Breast epithelium (tissue), 4 donors: ENCODE measurements around the gene FAM162A. TPM values are rescaled to one million over a fixed set of nuclear protein-coding genes. Genes with fewer than 3 reads are reported as not detected.

Experiments
- DNase-seq, 2 donors: peaks; one replicate each; pipeline ENCODE4 v3.0.0-alpha.2; 2019; ENCODE audit warnings: low spot score in 2 of 2
- H3K27ac ChIP-seq, 2 donors: fragments of 200-600 bp; sonication (generic) in 1 of 2; one replicate each; pipeline ENCODE4 v1.5.1; 2016 to 2019; ENCODE audit warnings: mild to moderate bottlenecking in 1 of 2
- H3K27me3 ChIP-seq, 2 donors: fragments of 200-600 bp; sonication (generic) in 1 of 2; one replicate each; pipeline versions ENCODE4 v1.5.1 to v1.6.0; 2017 to 2019; ENCODE audit warnings: control low read depth in 1 of 2, mild to moderate bottlenecking in 1 of 2
- H3K36me3 ChIP-seq: fragments of 200-600 bp; one replicate; pipeline ENCODE4 v1.5.1; 2019
- H3K4me1 ChIP-seq, 2 donors: fragments of 200-600 bp; sonication (generic); one replicate each; pipeline ENCODE4 v1.5.1; 2016 to 2019; ENCODE audit warnings: control low read depth in 1 of 2
- H3K4me3 ChIP-seq, 3 donors: fragments of 200-600 bp; sonication (generic); 1 replicate in 2 of 3; 2 replicates in 1 of 3; pipeline ENCODE4 v1.5.1; 2016 to 2019; ENCODE audit warnings: mild to moderate bottlenecking in 3 of 3, moderate library complexity in 2 of 3
- H3K9me3 ChIP-seq, 2 donors: fragments of 200-600 bp; sonication (generic) in 1 of 2; one replicate each; pipeline ENCODE4 v1.5.1; 2016 to 2019; ENCODE audit warnings: control low read depth in 1 of 2
- CTCF ChIP-seq, 3 donors: fragments of 450-650 bp; IDR thresholded peaks; one replicate each; pipeline ENCODE4 v1.5.1; 2016 to 2017; ENCODE audit warnings: antibody characterized with exemption in 3 of 3, mild to moderate bottlenecking in 3 of 3, moderate library complexity in 3 of 3
- POLR2A ChIP-seq: fragments of 450-650 bp; IDR thresholded peaks from one replicate; pipeline ENCODE4 v1.6.1; 2016; ENCODE audit warnings: antibody characterized with exemption, mild to moderate bottlenecking, moderate library complexity
- POLR2AphosphoS5 ChIP-seq, 3 donors: sonication (generic); formaldehyde crosslinking; IDR thresholded peaks; one replicate each; pipeline ENCODE4 v1.6.1; 2017; ENCODE audit warnings: antibody characterized with exemption in 3 of 3
- intact Hi-C: fragments of 100-400 bp; cut with DNase I; formaldehyde crosslinking; loops from one replicate; pipeline ENCODE4 v1.15.1; 2023; ENCODE audit warnings: low total_unique reads
- total RNA-seq, 3 donors: library from RNA; depleted of rRNA; stranded (reverse); fragments of >200 nt; gene quantifications; one replicate each; pipeline ENCODE4 v1.1.0, GENCODE V29; 2016

The FAM162A gene
- total RNA-seq, 3 donors from 2014 or later, result 19.3 to 27.2 (median 26.5) TPM

GRCh38 chr3:122394173-122394572 is 10.2 kb downstream of the FAM162A start:
- TF ChIP-seq CTCF (IDR thresholded peaks at IDR 0.05) (no peak), POLR2AphosphoS5 (IDR thresholded peaks at IDR 0.05) (no peak), POLR2A (no peak)
- no peak overlapping the region for H3K27ac ChIP-seq
- H3K36me3 ChIP-seq, result no peaks in the 10 kb centered on the region
- no peaks in the 10 kb centered on the region for H3K27me3 ChIP-seq
- H3K4me1 ChIP-seq, result no peaks in the 10 kb centered on the region
- intact Hi-C loops, result no loop called here
- no peak for DNase-seq
- H3K9me3 ChIP-seq, result no peaks in the 10 kb centered on the region
- H3K4me3 ChIP-seq, result no peak overlapping the region

GRCh38 chr3:122395582-122395981 is 11.6 kb downstream of the FAM162A start:
- DNase-seq, result no peak
- Histone ChIP-seq H3K27me3 (no peaks in the 10 kb centered on the region), H3K9me3 (no peaks in the 10 kb centered on the region), H3K27ac (no peak overlapping the region), H3K4me3 (no peak overlapping the region), H3K4me1 (no peaks in the 10 kb centered on the region), H3K36me3 (no peaks in the 10 kb centered on the region)
- intact Hi-C loops, result no loop called here
- TF ChIP-seq POLR2AphosphoS5 (IDR thresholded peaks at IDR 0.05) (no peak), POLR2A (no peak)

GRCh38 chr3:122396511-122396910 is 12.5 kb downstream of the FAM162A start:
- intact Hi-C loops, result no loop called here
- no peak overlapping the region for H3K4me3 ChIP-seq

GRCh38 chr3:122397201-122397600 is 13.2 kb downstream of the FAM162A start:
- no peaks in the 10 kb centered on the region for H3K36me3 ChIP-seq
- no peak for DNase-seq
- H3K4me1 ChIP-seq, result no peaks in the 10 kb centered on the region
- intact Hi-C loops, result no loop called here
- H3K9me3 ChIP-seq, result no peaks in the 10 kb centered on the region
- H3K27me3 ChIP-seq, result no peaks in the 10 kb centered on the region
- no peak overlapping the region for H3K27ac ChIP-seq
- no peak for TF ChIP-seq POLR2A
- no peak for TF ChIP-seq POLR2AphosphoS5 (IDR thresholded peaks at IDR 0.05)
- no peak overlapping the region for H3K4me3 ChIP-seq

More at GRCh38 chr3:122396511-122396910, 12.5 kb downstream of the FAM162A start:
- TF ChIP-seq POLR2A, result no peak
- TF ChIP-seq CTCF (IDR thresholded peaks at IDR 0.05), result no peak
- TF ChIP-seq POLR2AphosphoS5 (IDR thresholded peaks at IDR 0.05), result no peak
- Histone ChIP-seq H3K36me3 (no peaks in the 10 kb centered on the region), H3K9me3 (no peaks in the 10 kb centered on the region), H3K27me3 (no peaks in the 10 kb centered on the region), H3K4me1 (no peaks in the 10 kb centered on the region), H3K27ac (no peak overlapping the region)
- no peak for DNase-seq

GRCh38 chr3:122398920-122399319 is 14.9 kb downstream of the FAM162A start:
- no peaks in the 10 kb centered on the region for H3K36me3 ChIP-seq
- intact Hi-C loops, result no loop called here
- no peaks in the 10 kb centered on the region for H3K9me3 ChIP-seq
- no peaks in the 10 kb centered on the region for H3K4me1 ChIP-seq
- DNase-seq, result no peak
- H3K4me3 ChIP-seq, result no peak overlapping the region
- no peaks in the 10 kb centered on the region for H3K27me3 ChIP-seq
- TF ChIP-seq POLR2AphosphoS5 (IDR thresholded peaks at IDR 0.05) (no peak), POLR2A (no peak), CTCF (IDR thresholded peaks at IDR 0.05) (no peak)
- H3K27ac ChIP-seq, result no peak overlapping the region

- Histone ChIP-seq H3K27ac (no peak overlapping the region), H3K36me3 (no peaks in the 10 kb centered on the region), H3K4me3 (no peak overlapping the region), H3K4me1 (no peaks in the 10 kb centered on the region), H3K9me3 (no peaks in the 10 kb centered on the region), H3K27me3 (no peaks in the 10 kb centered on the region)
- TF ChIP-seq POLR2A (no peak), POLR2AphosphoS5 (IDR thresholded peaks at IDR 0.05) (no peak), CTCF (IDR thresholded peaks at IDR 0.05) (no peak)
- intact Hi-C loops, result no loop called here
- no peak for DNase-seq
Observed at GRCh38 chr3:122403489-122403888, 19.5 kb downstream of the FAM162A start.
